GM11168 (cell line): ENCODE measurements around the gene DGCR2.
"Not testable (repeated sequence)": the region's sequence is repeated elsewhere in the genome, so short reads cannot be mapped to it uniquely, and the experiment has no call there.

ENCODE experiments used
- in situ Hi-C: fragments of 300-500 bp; cut with MboI; formaldehyde crosslinking; loops from one replicate; pipeline ENCODE4 v1.12.0; 2022; ENCODE audit warnings: low sequenced_read_pairs; ENCODE audit not compliant: unreplicated experiment

DGCR2 gene

GRCh38 chr22:19063581-19064353 is 58.4 kb downstream of the DGCR2 start:
- in situ Hi-C loops, result no loop called here

- in situ Hi-C loops, result no loop called here
Observed at GRCh38 chr22:19062943-19063308, 59.3 kb downstream of the DGCR2 start.

GRCh38 chr22:19062139-19062942 is 59.9 kb downstream of the DGCR2 start:
- in situ Hi-C loops, result no loop called here

- in situ Hi-C loops, result no loop called here
Observed at GRCh38 chr22:19061471-19062138, 60.6 kb downstream of the DGCR2 start.

- in situ Hi-C loops, result no loop called here
Observed at GRCh38 chr22:19060356-19061009, 61.7 kb downstream of the DGCR2 start.

- in situ Hi-C loops, result no loop called here
Observed at GRCh38 chr22:19059481-19060278, 62.5 kb downstream of the DGCR2 start.

GRCh38 chr22:19058713-19059451 is 63.3 kb downstream of the DGCR2 start:
- in situ Hi-C loops, result no loop called here

GRCh38 chr22:19057999-19058491 is 64.2 kb downstream of the DGCR2 start:
- in situ Hi-C loops, result no loop called here

GRCh38 chr22:19057539-19057938 is 64.7 kb downstream of the DGCR2 start:
- in situ Hi-C loops, result no loop called here

GRCh38 chr22:19056951-19057401 is 65.2 kb downstream of the DGCR2 start:
- in situ Hi-C loops, result no loop called here

- in situ Hi-C loops, result no loop called here
Observed at GRCh38 chr22:19055801-19056200, 66.4 kb downstream of the DGCR2 start.

- in situ Hi-C loops, result no loop called here
Observed at GRCh38 chr22:19052941-19053541, 69.2 kb downstream of the DGCR2 start.

- in situ Hi-C loops, result no loop called here
Observed at GRCh38 chr22:19051381-19052072, 70.7 kb downstream of the DGCR2 start.

- in situ Hi-C loops, result not testable (repeated sequence)
Observed at GRCh38 chr22:19050847-19051246, 71.4 kb downstream of the DGCR2 start.

- in situ Hi-C loops, result no loop called here
Observed at GRCh38 chr22:19050117-19050516, 72.1 kb downstream of the DGCR2 start.

- in situ Hi-C loops, result no loop called here
Observed at GRCh38 chr22:19048531-19048930, 73.7 kb downstream of the DGCR2 start.

GRCh38 chr22:19047993-19048392 is 74.2 kb downstream of the DGCR2 start:
- in situ Hi-C loops, result no loop called here
